NCI-H774 (cell line): ENCODE measurements around the gene TMEM106B.
"Not testable (repeated sequence)": the region's sequence is repeated elsewhere in the genome, so short reads cannot be mapped to it uniquely, and the experiment has no call there.

ENCODE experiments used
- DNase-seq: peaks from one replicate; lab custom pipeline; 2025; lab: John Stamatoyannopoulos, UW

TMEM106B gene

GRCh38 chr7:12211054-12211710, at the start of gene TMEM106B:
Gene TMEM106B, plus strand, starts transcription at chr7:12211294. Its CDS starts 3,517 bp downstream, at chr7:12214811.
- DNase-seq, result peak; percentile 94

- DNase-seq, result no peak
Measured at GRCh38 chr7:12162415-12163113, 48.5 kb upstream of the TMEM106B start.

GRCh38 chr7:12168065-12168464, 43.0 kb upstream of the TMEM106B start:
- not testable (repeated sequence) for DNase-seq

GRCh38 chr7:12169981-12170820, 40.9 kb upstream of the TMEM106B start:
- not testable (repeated sequence) for DNase-seq

- no peak for DNase-seq
Measured at GRCh38 chr7:12173671-12174070, 37.4 kb upstream of the TMEM106B start.

GRCh38 chr7:12174931-12175330, 36.2 kb upstream of the TMEM106B start:
- DNase-seq, result no peak

- no peak for DNase-seq
Measured at GRCh38 chr7:12178317-12178716, 32.8 kb upstream of the TMEM106B start.

GRCh38 chr7:12194426-12194825, 16.7 kb upstream of the TMEM106B start:
- DNase-seq, result no peak

- no peak for DNase-seq
Measured at GRCh38 chr7:12196386-12196785, 14.7 kb upstream of the TMEM106B start.

- no peak for DNase-seq
Measured at GRCh38 chr7:12199363-12199762, 11.7 kb upstream of the TMEM106B start.

- no peak for DNase-seq
Measured at GRCh38 chr7:12207046-12207445, 4.0 kb upstream of the TMEM106B start.

GRCh38 chr7:12209221-12209620, 1.9 kb upstream of the TMEM106B start:
- no peak for DNase-seq

- DNase-seq, result peak; percentile 57
Measured at GRCh38 chr7:12210179-12211053, 678 bp upstream of the TMEM106B start.

- no peak for DNase-seq
Measured at GRCh38 chr7:12211711-12212485, 804 bp downstream of the TMEM106B start.

GRCh38 chr7:12217311-12217710, 6.2 kb downstream of the TMEM106B start:
- no peak for DNase-seq

GRCh38 chr7:12220389-12221046, 9.4 kb downstream of the TMEM106B start:
- peak; percentile 29 for DNase-seq

GRCh38 chr7:12221414-12221813, 10.3 kb downstream of the TMEM106B start:
- DNase-seq, result no peak

- no peak for DNase-seq
Measured at GRCh38 chr7:12222889-12223579, 11.9 kb downstream of the TMEM106B start.

GRCh38 chr7:12225017-12225416, 13.9 kb downstream of the TMEM106B start:
- DNase-seq, result not testable (repeated sequence)

GRCh38 chr7:12226756-12227155, 15.7 kb downstream of the TMEM106B start:
- no peak for DNase-seq
